ENCODE measurements around the gene F2R.

DNA sequence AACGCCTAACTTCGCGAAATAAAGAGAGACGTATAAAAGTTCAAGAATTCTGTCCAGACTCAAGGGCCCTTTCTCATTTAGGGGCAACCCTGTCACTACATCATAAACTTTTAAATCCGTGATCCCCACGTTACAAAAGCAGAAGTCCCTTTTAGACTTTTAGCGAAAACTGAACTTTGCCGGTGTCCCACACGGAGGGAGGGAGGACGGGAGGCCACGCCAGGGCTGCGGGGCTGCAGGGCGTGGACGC is 515 bp upstream of the F2R start:
- no peak for TF ChIP-seq NR2C1 (IDR thresholded peaks at IDR 0.05)
- TF ChIP-seq, protein P1, sequence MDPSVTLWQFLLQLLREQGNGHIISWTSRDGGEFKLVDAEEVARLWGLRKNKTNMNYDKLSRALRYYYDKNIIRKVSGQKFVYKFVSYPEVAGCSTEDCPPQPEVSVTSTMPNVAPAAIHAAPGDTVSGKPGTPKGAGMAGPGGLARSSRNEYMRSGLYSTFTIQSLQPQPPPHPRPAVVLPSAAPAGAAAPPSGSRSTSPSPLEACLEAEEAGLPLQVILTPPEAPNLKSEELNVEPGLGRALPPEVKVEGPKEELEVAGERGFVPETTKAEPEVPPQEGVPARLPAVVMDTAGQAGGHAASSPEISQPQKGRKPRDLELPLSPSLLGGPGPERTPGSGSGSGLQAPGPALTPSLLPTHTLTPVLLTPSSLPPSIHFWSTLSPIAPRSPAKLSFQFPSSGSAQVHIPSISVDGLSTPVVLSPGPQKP (IDR thresholded peaks at IDR 0.05; ENCODE audit: low read depth, low read length) = no peak
- TF ChIP-seq, protein P2, sequence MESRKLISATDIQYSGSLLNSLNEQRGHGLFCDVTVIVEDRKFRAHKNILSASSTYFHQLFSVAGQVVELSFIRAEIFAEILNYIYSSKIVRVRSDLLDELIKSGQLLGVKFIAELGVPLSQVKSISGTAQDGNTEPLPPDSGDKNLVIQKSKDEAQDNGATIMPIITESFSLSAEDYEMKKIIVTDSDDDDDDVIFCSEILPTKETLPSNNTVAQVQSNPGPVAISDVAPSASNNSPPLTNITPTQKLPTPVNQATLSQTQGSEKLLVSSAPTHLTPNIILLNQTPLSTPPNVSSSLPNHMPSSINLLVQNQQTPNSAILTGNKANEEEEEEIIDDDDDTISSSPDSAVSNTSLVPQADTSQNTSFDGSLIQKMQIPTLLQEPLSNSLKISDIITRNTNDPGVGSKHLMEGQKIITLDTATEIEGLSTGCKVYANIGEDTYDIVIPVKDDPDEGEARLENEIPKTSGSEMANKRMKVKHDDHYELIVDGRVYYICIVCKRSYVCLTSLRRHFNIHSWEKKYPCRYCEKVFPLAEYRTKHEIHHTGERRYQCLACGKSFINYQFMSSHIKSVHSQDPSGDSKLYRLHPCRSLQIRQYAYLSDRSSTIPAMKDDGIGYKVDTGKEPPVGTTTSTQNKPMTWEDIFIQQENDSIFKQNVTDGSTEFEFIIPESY (IDR thresholded peaks at IDR 0.05) = no peak
